Sigmoid colon (tissue), 4 donors: ENCODE results near the gene PFKFB2.

ENCODE experiments used
- EP300 ChIP-seq, 4 donors: sonication (generic); formaldehyde crosslinking; IDR thresholded peaks; one replicate each; pipeline ENCODE4 v1.6.1; 2017; ENCODE audit warnings: antibody characterized with exemption in 4 of 4
- POLR2A ChIP-seq, 2 donors: fragments of 450-650 bp; IDR thresholded peaks; one replicate each; pipeline ENCODE4 v1.6.1; 2016; ENCODE audit warnings: antibody characterized with exemption in 2 of 2, mild to moderate bottlenecking in 2 of 2, moderate library complexity in 2 of 2
- POLR2AphosphoS5 ChIP-seq, 4 donors: sonication (generic); formaldehyde crosslinking; IDR thresholded peaks; one replicate each; pipeline ENCODE4 v1.6.1; 2017; ENCODE audit warnings: antibody characterized with exemption in 4 of 4
- TF ChIP-seq, protein P1 (sequence below), 4 experiments: fragments of 450-650 bp in 3 of 4; fragments of 200-600 bp in 1 of 4; IDR thresholded peaks; one replicate each; pipeline ENCODE4 v1.5.1; 2016 to 2019; ENCODE audit warnings: antibody characterized with exemption in 4 of 4, mild to moderate bottlenecking in 3 of 4, moderate library complexity in 2 of 4

DNA sequence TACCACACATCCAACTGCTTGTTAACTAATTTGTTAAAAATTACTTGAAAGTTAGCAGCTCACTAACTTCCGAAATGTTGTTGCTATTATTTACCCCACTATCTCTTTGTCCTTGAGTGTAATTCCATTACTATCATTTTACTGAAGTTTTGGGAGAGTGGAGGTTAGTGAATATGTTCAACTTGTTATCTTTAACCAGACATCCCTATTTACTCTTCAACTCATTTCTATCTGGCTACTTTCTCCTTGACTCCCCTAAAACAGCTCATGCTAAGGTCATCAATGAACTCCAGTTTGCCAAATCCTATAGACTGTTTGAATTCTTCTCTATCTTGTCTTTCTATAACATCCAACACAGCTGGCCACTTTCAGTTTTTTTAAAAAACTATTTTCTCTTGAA, 16.2 kb upstream of the PFKFB2 start:
- TF ChIP-seq POLR2A (IDR thresholded peaks at IDR 0.05) (no peak), EP300 (IDR thresholded peaks at IDR 0.05) (no peak), POLR2AphosphoS5 (IDR thresholded peaks at IDR 0.05) (no peak)
- TF ChIP-seq, protein P1, sequence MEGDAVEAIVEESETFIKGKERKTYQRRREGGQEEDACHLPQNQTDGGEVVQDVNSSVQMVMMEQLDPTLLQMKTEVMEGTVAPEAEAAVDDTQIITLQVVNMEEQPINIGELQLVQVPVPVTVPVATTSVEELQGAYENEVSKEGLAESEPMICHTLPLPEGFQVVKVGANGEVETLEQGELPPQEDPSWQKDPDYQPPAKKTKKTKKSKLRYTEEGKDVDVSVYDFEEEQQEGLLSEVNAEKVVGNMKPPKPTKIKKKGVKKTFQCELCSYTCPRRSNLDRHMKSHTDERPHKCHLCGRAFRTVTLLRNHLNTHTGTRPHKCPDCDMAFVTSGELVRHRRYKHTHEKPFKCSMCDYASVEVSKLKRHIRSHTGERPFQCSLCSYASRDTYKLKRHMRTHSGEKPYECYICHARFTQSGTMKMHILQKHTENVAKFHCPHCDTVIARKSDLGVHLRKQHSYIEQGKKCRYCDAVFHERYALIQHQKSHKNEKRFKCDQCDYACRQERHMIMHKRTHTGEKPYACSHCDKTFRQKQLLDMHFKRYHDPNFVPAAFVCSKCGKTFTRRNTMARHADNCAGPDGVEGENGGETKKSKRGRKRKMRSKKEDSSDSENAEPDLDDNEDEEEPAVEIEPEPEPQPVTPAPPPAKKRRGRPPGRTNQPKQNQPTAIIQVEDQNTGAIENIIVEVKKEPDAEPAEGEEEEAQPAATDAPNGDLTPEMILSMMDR (IDR thresholded peaks at IDR 0.05): no peak
